GM19238 (cell line): ENCODE measurements around the gene SLC25A21.
"Not testable (repeated sequence)": the region's sequence is repeated elsewhere in the genome, so short reads cannot be mapped to it uniquely, and the experiment has no call there.

Experiments used
- DNase-seq: peaks from one replicate; pipeline ENCODE4 v3.0.0; 2011; ENCODE audit warnings: low spot score; ENCODE audit not compliant: insufficient read length

Gene SLC25A21

DNA sequence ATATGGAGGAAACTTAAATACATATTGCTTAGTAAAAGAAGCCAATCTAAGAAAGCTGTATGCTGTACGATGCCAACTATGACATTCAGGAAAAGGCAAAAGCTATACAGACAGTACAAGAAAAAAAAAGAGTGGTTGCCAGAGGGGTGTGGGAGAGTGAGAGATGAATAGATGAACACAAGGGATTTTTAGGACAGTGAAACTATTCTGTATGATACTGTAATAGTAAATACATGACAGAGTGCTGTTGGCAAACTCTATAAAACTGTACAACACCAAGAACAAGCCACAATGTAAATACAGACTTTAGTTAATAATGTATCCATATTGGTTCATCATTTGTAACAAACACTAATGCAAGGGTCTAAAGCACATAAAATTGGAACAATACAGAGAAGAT lies 14.5 kb upstream of the SLC25A21 start:
- no peak for DNase-seq

DNA sequence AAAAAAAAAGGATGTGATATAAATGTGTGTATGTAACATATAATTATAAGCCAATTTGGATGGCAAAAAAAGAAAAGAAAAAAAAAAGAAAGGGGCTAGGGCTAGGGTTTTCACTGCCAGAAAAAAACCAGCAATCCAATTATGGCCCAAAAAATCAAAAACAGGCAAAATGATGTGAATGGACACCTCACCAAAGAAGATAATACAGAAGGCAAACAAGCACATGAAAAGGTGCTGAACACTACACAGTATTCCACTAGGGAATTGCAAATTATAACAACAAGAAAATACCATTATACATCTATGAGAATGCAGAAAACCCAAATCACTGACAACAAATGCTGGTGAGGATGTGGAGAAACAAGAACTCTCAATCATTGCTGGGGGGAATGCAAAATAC lies 13.3 kb upstream of the SLC25A21 start:
- no peak for DNase-seq

DNA sequence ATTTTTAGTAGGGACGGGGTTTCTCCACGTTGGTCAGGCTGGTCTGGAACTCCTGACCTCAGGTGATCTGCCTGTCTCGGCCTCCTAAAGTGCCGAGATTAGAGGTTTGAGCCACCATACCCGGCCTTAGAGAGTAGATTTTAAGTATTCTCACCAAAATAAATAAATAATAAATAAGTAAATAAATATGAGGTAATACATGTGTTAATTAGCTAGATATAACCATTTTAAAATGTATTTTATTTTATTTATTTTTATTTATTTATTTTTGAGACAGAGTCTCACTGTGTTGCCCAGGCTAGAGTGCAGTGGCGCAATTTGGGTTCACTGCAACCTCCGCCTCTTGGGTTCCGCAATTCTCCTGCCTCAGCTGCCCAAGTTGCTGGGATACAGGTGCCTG lies 12.1 kb upstream of the SLC25A21 start:
- not testable (repeated sequence) for DNase-seq

DNA sequence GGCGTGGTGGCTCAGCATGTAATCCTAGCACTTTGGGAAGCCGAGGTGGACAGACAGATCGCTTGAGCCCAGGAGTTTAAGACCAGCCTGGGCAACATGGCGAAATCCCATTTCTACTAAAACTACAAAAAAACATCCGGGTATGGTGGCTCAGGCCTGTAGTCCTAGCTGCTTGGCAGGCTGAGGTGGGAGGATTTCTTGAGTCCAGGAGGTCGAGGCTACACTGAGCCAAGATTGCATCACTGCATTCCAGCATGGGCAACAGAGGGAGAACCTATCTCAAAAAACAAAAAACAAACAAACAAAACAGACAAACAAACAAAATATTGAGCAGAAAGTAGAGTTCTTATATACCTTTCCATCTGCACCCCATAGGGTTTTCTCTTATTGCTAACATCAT lies 9.0 kb upstream of the SLC25A21 start:
- no peak for DNase-seq

DNA sequence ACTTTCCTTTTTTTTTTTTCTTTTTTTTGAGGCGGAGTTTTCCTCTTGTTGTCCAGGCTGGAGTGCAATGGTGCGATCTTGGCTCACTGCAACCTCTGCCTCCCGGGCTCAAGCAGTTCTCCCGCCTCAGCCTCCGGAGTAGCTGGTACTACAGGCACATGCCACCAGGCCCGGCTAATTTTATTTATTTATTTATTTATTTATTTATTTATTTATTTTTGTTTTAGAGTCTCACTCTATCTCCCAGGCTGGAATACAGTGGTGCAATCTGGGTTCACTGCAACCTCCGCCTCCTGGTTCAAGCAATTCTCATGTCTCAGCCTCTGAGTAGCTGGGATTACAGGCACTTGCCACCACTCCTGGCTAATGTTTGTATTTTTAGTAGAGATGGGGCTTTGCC lies 8.5 kb upstream of the SLC25A21 start:
- not testable (repeated sequence) for DNase-seq

DNA sequence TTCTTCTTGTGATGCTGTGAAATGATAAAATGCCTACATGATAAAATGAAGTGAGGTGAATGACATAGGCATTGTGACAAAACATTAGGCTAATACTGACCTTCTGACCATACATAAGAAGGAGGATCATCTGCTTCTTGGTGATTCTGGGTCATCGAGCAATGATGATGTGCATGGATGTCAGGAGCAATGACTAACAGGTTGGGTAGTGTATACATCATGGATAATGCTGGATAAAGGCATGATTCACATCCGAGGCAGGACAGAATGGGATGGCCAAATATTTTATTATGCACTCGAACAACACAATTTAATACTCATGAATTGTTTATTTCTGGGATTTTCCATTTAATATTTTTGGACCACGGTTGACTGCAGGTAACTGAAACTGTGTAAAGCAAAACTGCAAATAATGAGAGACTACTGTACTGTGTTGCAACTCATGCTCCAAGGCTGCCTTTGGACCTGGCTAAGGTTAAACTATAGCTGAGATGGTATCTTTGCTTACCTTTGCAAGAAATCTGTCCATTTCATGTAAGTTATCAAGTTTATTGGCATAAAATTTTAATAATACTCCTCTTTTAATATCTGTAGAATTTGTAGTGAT lies 7.6 kb upstream of the SLC25A21 start:
- DNase-seq, result no peak

DNA sequence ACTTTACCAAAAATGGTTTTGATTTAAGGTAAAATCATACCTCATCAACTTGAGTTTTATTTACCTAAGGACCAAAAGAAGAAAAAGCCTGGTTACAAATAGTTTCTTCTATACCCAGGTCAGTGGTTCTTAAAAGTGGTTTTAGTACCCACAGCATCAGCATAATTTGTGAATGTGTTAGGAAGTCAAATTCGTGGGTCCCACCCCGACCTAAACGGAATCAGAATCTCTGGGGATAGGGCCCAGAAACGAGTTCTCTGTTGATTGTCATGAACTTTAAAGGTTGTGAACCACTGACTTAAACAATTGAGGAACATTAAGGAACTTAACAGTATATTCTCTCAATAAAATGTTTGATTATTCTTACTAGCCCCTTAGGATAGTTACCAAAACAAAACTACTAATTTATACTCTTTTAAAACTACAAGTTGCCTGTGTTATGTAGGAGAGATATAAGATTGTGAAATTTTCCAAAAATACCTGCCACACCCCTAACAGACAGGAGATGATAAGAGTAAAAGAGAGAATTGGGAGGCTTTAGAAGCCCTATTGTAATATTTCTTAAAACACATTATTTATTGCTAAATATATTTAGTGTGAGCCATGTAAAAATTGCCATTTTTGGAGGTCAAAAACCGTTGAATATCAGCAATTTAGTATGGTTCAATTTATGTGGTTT lies 669 bp upstream of the SLC25A21 start:
- no peak for DNase-seq

DNA sequence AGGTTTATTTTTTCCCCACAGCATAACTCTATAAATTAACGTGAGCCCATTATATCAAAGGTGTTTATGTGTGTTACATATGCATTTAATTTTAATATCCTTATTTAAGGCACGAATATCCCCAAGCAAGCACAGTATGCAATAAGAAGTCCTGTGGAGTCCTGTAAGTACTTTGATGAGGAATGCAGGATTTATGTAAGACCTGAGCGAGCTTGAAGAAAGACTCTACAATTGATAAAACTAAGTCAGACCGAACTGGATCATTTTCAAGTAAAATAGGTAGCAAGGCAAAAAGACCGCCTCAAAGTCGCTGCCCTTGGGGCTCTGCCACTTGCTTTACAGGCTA lies 755 bp downstream of the SLC25A21 start:
- DNase-seq, result no peak

DNA sequence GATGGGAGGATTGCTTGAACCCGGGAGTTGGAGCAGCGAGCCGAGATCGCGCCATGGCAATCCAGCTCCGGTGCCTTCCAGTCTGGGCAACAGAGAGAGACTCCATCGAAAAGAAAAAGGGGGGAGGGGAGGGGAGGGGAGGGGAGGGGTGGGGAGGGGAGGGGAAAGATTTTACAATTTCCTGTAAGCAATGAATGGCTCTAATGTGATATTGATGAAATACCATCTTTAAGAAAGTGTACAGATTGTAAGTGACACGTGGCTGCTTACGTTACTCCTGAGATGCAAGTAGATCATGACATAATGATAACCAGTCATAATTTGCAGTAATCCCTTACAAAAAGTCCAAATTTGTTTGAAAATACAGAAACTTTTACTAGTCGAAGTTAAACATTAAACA lies 1.4 kb downstream of the SLC25A21 start:
- no peak for DNase-seq

DNA sequence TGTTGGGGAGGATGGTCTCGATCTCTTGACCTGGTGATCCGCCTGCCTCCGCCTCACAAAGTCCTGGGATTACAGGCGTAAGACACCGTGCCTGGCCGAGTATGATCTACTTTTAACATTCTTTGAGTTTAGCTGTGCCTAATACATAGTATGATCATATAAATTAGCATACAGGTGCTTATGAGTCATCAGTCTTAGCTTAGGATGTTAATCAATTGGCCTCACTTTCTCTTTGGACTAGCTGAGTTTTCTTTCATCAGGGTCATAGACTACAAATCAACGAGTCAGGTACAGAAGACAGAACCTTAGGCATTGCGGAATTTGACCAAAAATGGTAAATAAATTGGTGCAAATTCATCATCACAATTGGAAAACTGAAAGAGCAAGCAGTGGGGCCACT lies 2.2 kb downstream of the SLC25A21 start:
- no peak for DNase-seq

DNA sequence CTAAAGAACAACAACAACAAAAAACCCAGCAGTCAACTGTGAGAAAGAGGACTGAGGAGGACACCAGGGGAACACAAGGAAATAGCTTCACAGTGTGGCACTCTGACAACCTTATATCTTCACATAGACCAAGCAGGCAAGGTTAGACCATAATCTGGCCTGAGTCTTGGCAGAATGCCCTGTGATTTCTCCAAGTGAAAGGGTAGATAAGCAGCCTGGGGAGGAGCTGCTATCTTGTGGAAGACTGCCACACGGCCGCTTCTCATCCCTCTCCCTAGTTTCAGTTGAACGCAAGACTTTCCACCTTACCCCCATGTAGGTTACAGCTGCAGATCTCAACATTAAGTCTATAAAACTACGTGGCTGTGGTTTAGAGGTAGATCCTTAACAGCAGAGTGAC lies 3.7 kb downstream of the SLC25A21 start:
- no peak for DNase-seq

DNA sequence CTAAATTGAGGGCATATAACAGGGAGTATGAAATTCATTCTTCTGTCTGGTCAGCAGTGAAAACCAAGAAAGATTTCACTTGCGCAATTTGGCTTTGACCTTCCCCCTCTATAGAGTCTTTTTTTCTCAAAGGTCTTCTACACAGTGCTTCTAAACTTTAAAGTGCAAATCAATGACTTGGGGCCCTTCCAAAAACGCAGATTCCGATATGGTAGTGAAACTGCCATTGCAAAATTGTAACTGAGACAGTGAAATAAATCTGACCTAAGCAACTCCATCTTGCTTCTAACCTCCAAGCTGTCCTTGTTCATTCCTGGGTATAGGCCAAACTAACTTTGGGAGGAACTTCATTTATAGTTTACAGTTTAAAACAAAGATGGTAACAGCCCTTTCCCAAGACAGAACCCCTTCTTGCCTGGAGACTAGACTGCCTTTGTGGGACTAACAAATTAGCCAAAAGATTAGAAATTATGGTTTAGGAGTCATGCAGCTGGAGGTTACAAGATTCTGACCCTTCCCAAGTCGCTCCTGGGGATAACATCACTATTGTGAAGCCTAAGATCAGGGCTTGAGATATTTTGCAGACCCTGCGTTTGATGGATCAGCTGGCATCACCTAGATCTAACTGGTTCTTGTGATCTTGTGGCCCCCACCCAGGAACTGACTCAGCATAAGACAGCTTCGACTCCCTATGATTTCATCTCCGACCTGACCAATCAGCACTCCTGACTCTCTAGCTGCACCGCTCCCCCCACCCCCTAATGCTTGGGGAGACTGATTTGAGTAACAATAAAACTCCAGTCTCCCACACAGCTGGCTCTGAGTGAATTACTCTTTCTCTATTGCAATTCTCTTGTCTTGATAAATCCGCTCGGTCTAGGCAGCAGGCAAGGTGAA lies 5.0 kb downstream of the SLC25A21 start:
- DNase-seq, result no peak

DNA sequence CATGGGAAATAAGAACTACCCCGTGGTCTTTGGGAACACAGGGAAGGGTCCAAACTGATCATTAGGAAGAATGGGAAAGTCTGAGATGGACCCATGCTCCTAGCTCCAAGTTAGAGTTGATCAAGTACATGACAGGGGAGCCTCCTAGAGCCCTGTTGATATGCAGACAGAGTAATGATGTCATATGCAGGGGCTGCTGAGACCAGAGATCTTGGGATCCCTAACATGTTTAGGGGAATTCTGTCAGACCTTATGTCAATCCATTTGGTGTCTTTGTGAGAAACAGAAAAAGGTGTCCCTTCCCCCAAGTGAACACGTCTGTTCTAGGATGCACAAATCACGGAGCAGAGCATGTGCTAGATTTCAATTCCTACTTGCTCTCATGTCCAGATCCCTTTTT lies 6.6 kb downstream of the SLC25A21 start:
- DNase-seq, result no peak

DNA sequence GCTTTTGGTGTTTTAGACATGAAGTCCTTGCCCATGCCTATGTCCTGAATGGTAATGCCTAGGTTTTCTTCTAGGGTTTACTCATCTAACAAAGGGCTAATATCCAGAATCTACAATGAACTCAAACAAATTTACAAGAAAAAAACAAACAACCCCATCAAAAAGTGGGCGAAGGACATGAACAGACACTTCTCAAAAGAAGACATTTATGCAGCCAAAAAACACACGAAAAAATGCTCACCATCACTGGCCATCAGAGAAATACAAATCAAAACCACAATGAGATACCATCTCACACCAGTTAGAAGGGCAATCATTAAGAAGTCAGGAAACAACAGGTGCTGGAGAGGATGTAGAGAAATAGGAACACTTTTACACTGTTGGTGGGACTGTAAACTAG lies 10.1 kb downstream of the SLC25A21 start:
- DNase-seq, result not testable (repeated sequence)

DNA sequence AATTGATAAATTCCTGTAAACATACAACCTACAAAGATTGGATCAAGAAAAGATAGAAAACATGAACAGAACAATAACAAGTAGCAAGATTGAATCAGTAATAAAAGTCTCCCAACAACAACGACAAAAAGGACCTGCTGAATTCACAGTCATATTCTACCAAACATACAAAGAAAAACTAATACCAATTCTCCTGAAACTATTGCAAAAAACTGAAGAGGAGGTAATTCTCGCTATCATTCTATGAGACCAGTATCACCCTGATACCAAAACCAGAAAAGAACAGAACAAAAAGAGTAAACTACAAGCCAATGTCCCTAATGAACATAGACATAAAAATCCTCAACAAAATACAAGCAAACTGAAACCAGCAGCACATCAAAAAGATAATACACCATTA lies 14.4 kb downstream of the SLC25A21 start:
- DNase-seq, result no peak

DNA sequence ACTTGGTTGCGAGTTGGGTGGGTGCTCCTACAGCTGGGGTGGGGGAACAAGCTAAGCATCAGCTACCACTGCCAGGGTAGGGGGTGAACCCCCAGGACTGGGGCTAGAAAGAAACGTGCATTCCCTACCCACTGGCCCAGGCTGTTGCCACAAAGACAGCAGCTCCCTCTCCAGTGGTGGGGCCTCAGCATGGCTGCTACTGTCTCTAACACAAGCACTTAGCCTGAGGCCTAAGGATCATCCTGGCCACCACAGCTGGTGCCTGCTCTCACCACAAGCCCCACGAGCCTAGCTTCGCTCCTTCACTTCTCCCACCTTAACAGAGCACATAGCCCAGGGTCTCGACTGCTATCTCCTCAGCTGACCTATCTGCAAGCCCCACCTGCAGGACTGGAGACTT lies 18.9 kb downstream of the SLC25A21 start:
- no peak for DNase-seq

DNA sequence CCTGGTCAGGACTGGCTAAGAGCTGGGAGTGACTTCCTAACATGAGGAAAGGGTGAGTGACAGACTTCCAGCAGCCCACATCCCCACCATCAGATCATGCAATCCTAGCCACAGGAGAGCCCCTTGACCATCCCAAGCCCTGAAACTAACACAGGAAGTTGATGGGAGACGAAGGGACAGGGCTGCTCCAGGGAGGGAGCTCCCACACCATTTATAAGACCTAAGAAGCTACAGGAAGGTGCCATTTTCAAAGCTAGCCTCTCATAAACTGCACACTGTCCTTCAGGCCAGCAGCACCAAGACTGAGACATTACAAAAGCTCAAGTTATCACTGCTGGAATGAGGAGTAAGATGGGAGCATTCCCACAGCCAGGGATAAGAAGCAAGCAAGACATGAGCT lies 19.4 kb downstream of the SLC25A21 start:
- DNase-seq, result no peak

DNA sequence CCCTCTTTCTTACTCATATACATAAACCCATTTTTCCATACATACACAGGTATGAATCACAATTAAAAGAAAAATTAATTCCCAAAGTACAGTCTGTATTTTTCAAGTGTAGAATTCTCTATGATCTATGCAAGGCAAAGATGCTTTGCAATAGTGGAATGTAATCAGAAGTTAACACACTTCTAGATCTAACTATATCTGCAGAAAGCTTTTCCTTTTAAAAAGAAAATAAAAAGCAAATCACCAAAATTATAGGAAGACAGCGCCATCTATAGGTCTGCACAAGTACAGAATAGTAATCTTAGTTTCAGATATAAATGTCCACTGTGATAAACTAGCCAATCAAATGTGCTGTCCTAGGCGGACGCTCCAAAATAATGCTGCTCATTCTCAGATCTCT lies 22.0 kb downstream of the SLC25A21 start:
- DNase-seq, result no peak

DNA sequence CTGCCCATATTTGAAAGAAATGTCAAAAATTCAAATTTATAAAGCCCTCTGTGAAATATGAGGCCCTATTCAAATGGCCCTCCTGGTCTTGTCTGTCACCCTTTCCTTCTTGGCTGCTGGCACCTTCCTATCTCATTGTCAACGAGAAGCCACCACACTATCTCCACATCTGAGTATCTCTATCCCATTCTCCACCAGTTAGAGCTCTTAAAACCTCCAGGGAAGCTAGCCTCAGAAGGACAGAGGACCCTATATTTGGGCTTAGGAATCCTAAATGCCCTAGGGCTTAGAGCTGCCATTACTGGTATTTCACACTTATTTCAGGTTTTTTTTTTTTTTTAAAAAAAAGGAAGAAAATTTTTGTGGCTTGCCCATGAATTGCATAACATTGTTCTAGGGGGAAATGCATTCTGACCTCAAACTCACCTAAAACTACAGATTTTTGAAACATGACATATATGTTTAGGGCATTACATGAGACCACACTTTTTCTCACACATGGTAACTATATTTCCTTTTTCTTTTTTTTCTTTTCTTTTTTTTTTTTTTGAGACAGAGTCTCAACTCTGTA lies 25.0 kb downstream of the SLC25A21 start:
- DNase-seq, result no peak

DNA sequence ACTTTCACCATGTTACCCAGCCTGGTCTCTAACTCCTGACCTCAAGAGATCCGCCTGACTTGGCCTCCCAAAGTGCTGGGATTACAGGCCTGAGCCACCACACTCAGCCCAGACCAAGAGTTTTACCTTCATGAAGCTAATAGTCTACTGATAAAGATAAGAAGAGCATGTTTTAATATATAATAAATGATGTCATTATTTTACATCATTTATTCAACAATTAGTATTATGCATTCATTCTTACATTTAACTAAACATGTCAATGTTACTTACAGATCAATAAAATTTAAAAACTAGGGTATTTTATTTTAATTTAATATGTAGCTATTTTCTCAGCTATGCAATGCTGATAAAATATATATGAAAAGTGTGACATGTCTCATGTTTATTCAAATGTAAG lies 26.0 kb downstream of the SLC25A21 start:
- DNase-seq, result not testable (repeated sequence)

DNA sequence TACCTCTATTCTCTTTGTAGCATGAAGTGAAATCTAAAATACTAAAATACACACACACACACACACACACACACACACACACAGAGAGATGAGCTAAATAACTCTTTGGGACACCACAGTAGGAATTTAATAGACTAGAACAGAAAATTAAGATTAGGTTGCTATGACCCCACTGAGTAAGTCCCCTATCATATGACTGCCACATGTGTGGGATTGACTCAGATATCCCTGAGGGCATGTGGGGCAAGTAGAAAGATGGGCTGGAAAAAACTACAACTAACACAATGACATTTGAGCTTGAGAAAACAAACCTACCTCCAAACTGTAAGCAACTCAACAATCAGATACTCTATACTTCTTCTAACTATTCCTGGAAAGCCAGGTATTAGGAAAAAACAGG lies 27.0 kb downstream of the SLC25A21 start:
- no peak for DNase-seq

DNA sequence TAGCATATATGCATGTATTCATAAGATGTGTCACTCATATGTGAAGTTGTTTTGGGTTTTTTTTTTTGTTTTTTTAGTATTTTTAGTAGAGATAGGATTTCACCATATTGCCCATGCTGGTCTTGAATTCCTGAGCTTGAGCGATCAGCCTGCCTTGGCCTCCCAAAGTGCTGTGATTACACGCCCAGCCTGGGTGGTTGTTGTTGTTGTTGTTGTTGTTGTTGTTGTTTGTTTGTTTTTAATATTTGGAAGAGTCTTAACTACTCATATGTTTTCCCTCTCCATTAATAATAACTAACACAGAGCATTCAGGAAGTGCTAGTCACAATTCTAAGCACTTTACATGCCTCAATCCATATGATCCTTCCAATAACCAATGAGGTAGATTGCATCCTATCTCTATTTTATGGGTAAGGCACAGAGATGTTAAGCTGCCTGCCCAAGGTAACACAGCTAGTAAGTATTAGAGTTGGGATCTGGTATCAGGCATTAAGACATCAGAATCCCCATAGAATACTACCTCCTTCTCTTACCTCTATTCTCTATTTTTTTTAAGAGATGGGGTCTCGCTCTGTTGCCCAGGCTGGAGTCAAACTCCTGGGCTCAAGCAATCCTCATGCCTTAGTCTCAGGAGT lies 27.6 kb downstream of the SLC25A21 start:
- no peak for DNase-seq
